ENCODE data around the gene ELMO3.
A peak's percentile ranks its signal among the peaks of the same experiment; 100 is the strongest.

DNA sequence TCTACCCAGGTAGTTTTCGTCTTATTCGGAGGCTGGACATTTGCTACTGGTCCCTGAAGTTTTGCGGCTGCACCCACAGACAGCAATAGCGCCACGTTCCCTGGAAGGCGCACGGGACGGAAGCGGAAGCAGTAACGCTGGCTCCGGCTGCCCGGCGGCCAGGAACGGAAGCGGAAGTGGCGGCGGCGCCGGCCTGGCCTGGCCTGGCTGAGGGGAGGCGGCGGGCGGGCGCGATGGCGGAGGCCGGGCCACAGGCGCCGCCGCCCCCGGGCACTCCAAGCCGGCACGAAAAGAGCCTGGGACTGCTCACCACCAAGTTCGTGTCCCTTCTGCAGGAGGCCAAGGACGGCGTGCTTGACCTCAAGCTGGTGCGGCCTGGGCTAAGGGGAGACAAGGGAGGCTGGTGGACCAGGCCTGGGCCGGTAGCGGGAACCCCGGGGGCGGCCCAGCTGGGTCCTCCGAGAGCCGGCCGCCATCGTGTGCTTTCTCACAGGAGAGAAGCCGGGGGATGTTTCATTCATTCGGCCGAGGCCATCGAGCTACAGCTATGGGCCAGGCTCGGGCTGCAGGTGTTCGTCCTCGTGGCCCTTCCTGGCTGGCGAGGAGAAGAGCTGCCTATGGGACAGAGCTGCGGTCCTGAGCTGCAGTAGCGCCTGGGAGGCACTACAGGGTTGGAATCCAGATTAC lies 6.8 kb upstream of the ELMO3 start, which contains the start of gene E2F4:
- TF ChIP-seq, protein P1, sequence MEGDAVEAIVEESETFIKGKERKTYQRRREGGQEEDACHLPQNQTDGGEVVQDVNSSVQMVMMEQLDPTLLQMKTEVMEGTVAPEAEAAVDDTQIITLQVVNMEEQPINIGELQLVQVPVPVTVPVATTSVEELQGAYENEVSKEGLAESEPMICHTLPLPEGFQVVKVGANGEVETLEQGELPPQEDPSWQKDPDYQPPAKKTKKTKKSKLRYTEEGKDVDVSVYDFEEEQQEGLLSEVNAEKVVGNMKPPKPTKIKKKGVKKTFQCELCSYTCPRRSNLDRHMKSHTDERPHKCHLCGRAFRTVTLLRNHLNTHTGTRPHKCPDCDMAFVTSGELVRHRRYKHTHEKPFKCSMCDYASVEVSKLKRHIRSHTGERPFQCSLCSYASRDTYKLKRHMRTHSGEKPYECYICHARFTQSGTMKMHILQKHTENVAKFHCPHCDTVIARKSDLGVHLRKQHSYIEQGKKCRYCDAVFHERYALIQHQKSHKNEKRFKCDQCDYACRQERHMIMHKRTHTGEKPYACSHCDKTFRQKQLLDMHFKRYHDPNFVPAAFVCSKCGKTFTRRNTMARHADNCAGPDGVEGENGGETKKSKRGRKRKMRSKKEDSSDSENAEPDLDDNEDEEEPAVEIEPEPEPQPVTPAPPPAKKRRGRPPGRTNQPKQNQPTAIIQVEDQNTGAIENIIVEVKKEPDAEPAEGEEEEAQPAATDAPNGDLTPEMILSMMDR (IDR thresholded peaks at IDR 0.05), result peak in 2 of 4 experiments; percentile 26 to 39
- peak; percentile 29 to 73 for TF ChIP-seq POLR2A (IDR thresholded peaks at IDR 0.05)
